Heart right ventricle (tissue), 16 donors: ENCODE data around the gene DALRD3. TPM values are rescaled to one million over a fixed set of nuclear protein-coding genes. Genes with fewer than 3 reads are reported as not detected.
"Not testable (repeated sequence)": the region's sequence is repeated elsewhere in the genome, so short reads cannot be mapped to it uniquely, and the experiment has no call there.

Experiments used
- ATAC-seq, 8 donors: fragments of 200-7000 bp; cut with Tn5 transposase; one replicate each; pipeline ENCODE4 v1.9.1; 2020; ENCODE audit warnings: mild to moderate bottlenecking in 8 of 8, moderate library complexity in 8 of 8, moderate number of reproducible peaks in 1 of 8
- DNase-seq, 2 donors: peaks; one replicate each; pipeline ENCODE4 v3.0.0-alpha.2; 2020
- H3K27ac ChIP-seq, 10 donors: fragments of 200-600 bp; sonication (generic) in 2 of 10; one replicate each; pipeline versions ENCODE4 v1.5.0 to v1.8.0; 2020 to 2022; ENCODE audit warnings: mild to moderate bottlenecking in 3 of 10
- H3K27me3 ChIP-seq, 7 donors: fragments of 200-600 bp; one replicate each; pipeline ENCODE4 v1.8.0; 2021 to 2022; ENCODE audit warnings: mild to moderate bottlenecking in 2 of 7
- H3K36me3 ChIP-seq, 9 donors: fragments of 200-600 bp; sonication (generic) in 1 of 9; one replicate each; pipeline versions ENCODE4 v1.5.0 to v1.8.0; 2020 to 2022; ENCODE audit warnings: mild to moderate bottlenecking in 2 of 9
- H3K4me1 ChIP-seq, 9 donors: fragments of 200-600 bp; sonication (generic) in 1 of 9; one replicate each; pipeline versions ENCODE4 v1.5.0 to v1.8.0; 2020 to 2022; ENCODE audit warnings: mild to moderate bottlenecking in 4 of 9
- H3K4me3 ChIP-seq, 10 donors: fragments of 200-600 bp; sonication (generic) in 2 of 10; one replicate each; pipeline versions ENCODE4 v1.5.0 to v1.8.0; 2020 to 2022; ENCODE audit warnings: mild to moderate bottlenecking in 7 of 10, moderate library complexity in 2 of 10
- H3K9me3 ChIP-seq, 11 donors: fragments of 200-600 bp in 10 of 11; sonication (generic) in 2 of 11; one replicate each; pipeline versions ENCODE4 v1.5.0 to v1.8.0; 2013 to 2022; ENCODE audit warnings: mild to moderate bottlenecking in 2 of 11, control low read depth in 1 of 11, moderate library complexity in 1 of 11
- WGBS, 2 donors: extraction: QIAGEN DNeasy Blood & Tissue Kit; methylation state at CpG; one replicate each; pipeline ENCODE4 v1.1.7; 2013; ENCODE audit warnings: inconsistent platforms in 1 of 2; 5-methylcytosine and 5-hydroxymethylcytosine counted together
- intact Hi-C, 10 donors: fragments of 100-400 bp; cut with DNase I; formaldehyde crosslinking; loops; one replicate each; pipeline versions ENCODE4 v1.11.1 to v1.14.2; 2022
- polyA plus RNA-seq, 2 donors: library from polyadenylated mRNA; stranded (reverse); fragments of 200-250 nt; gene quantifications; one replicate each; pipeline ENCODE4 v1.2.3, GENCODE V29; 2013
- total RNA-seq, 10 donors: library from RNA; stranded (reverse); fragmentation: NEBNext Ultra II Directional in 3 of 10; extraction: Animal tissue kit (Norgen Biotek cat#: 25700) in 3 of 10; gene quantifications; one replicate each; pipeline versions ENCODE4 v1.2.1 to v1.2.4, GENCODE V29; 2021 to 2023
- TF ChIP-seq, protein P1 (sequence below), 9 donors: fragments of 200-600 bp; sonication (generic) in 2 of 9; IDR thresholded peaks; one replicate each; pipeline versions ENCODE4 v1.5.0 to v1.8.0; 2021 to 2022; ENCODE audit warnings: antibody characterized with exemption in 9 of 9, mild to moderate bottlenecking in 5 of 9, moderate library complexity in 1 of 9
- donor health status: Arrhythmogenic right ventricular cardiomyopathy.
- donor health status: ischemic (EF 13 %, LVEDD 7.1; RV severe dilation, severe dysfunction).
- donor health status: healthy with polysubstance abuse.
- donor health status: DM: no; HTN: yes; CAD: no.
- donor health status: DM: no; HTN: no; CAD: no.
- donor health status: ischemic (EF 25% LVEDD 6.9; RV normal size, moderate dysfunction).
- donor health status: ischemic (EF 25% LVEDD 5.7; RV mildly dilated, moderate dysfunction).
- donor health status: healthy.
- donor health status: DM: yes; HTN: yes; CAD: no.
- donor health status: Ischemic cardiomyopathy.
- donor health status: ischemic (EF 35%, LVEDD 5.7; RV mildly dilated, moderate dysfunction).
- donor health status: nonischemic (EF 11% LVEDD 7.7; RV severe dilation, severe dysfunction).
- donor health status: DM: yes; HTN: yes; CAD: no.
- donor health status: PGD.
- donor health status: ischemic (EF 29% LVEDD 5.4; RV normal size, mild dysfunction).
- donor health status: nonischemic (EF 23%, LVEDD 6.1; RV moderate dilation, normal function).

The DALRD3 gene
- total and polyA plus RNA-seq, 12 donors, result 7.6 to 17.8 (median 14.8) TPM

DNA sequence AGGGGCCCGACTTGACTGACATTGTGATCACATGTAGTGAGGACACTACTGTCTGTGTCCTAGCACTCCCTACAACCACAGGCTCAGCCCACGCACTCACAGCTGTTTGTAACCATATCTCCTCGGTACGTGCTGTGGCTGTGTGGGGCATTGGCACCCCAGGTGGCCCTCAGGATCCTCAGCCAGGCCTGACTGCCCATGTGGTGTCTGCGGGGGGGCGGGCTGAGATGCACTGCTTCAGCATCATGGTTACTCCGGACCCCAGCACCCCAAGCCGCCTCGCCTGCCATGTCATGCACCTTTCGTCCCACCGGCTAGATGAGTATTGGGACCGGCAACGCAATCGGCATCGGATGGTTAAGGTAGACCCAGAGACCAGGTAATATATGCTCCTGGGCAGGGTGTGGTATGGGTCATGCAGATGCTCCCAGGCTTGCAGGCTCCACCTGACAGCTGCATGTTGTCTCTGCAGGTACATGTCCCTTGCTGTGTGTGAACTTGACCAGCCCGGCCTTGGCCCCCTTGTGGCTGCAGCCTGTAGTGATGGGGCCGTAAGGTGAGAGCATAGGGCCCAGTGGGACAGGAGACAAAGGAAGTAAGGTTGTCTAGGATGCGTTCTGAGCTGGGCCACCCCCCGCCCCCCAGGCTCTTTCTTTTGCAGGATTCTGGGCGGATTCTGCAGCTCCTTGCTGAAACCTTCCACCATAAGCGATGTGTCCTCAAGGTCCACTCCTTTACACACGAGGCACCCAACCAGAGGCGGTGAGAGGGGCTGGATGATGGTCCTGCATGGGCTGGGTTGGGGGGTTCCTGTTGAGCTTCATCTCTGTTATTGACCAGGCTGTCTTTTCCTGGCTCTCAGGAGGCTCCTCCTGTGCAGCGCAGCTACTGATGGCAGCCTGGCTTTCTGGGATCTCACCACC lies 4.4 kb downstream of the DALRD3 start:
- H3K27ac ChIP-seq, result peak overlapping the region in 1 of 10 donors; percentile 46
- TF ChIP-seq, protein P1, sequence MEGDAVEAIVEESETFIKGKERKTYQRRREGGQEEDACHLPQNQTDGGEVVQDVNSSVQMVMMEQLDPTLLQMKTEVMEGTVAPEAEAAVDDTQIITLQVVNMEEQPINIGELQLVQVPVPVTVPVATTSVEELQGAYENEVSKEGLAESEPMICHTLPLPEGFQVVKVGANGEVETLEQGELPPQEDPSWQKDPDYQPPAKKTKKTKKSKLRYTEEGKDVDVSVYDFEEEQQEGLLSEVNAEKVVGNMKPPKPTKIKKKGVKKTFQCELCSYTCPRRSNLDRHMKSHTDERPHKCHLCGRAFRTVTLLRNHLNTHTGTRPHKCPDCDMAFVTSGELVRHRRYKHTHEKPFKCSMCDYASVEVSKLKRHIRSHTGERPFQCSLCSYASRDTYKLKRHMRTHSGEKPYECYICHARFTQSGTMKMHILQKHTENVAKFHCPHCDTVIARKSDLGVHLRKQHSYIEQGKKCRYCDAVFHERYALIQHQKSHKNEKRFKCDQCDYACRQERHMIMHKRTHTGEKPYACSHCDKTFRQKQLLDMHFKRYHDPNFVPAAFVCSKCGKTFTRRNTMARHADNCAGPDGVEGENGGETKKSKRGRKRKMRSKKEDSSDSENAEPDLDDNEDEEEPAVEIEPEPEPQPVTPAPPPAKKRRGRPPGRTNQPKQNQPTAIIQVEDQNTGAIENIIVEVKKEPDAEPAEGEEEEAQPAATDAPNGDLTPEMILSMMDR (IDR thresholded peaks at IDR 0.05), result peak; percentile 14 to 54 (median 39)
- intact Hi-C loops, result no loop called here
- ATAC-seq (no peak), DNase-seq (no peak)
- no peaks in the 10 kb centered on the region for H3K27me3 ChIP-seq
- H3K36me3 ChIP-seq, result peaks cover 0 to 68% (median 20%) of the 10 kb centered on the region in 9 donors
- H3K9me3 ChIP-seq, result no peaks in the 10 kb centered on the region
- no peak overlapping the region for H3K4me3 ChIP-seq
- H3K4me1 ChIP-seq, result peaks cover 8 to 43% (median 25%) of the 10 kb centered on the region in 9 donors
- 86% methylated on average over 24 of the region's 24 CpGs for WGBS, 2 donors

- intact Hi-C loops, result no loop called here
- peaks cover 0 to 68% (median 20%) of the 10 kb centered on the region in 9 donors for H3K36me3 ChIP-seq
- no peaks in the 10 kb centered on the region for H3K27me3 ChIP-seq
- no peak overlapping the region for H3K4me3 ChIP-seq
- DNase-seq (no peak), ATAC-seq (no peak)
- 78 to 81% methylated on average over 19 of the region's 19 CpGs for WGBS, 2 donors
- peak overlapping the region in 8 of 10 donors; percentile 16 to 70 (median 48) for H3K27ac ChIP-seq
- TF ChIP-seq, protein P1 (IDR thresholded peaks at IDR 0.05), result no peak
- H3K9me3 ChIP-seq, result no peaks in the 10 kb centered on the region
- peaks cover 8 to 42% (median 27%) of the 10 kb centered on the region in 9 donors for H3K4me1 ChIP-seq
Measured at GRCh38 chr3:49013113-49013737, 5.2 kb downstream of the DALRD3 start.

DNA sequence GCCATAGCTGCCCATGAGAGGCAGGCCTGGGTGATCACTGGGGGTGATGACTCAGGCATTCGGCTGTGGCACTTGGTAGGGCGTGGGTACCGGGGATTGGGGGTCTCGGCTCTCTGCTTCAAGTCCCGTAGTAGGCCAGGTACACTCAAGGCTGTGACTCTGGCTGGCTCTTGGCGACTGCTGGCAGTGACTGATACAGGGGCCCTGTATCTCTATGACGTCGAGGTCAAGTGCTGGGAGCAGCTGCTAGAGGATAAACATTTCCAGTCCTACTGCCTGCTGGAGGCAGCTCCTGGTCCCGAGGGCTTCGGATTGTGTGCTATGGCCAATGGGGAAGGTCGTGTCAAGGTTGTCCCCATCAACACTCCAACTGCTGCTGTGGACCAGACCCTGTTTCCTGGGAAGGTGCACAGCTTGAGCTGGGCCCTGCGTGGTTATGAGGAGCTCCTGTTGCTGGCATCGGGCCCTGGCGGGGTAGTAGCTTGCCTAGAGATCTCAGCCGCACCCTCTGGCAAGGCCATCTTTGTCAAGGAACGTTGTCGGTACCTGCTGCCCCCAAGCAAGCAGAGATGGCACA lies 5.9 kb downstream of the DALRD3 start:
- no peak for DNase-seq
- 47 to 56% methylated on average over 17 of the region's 17 CpGs for WGBS, 2 donors
- TF ChIP-seq, protein P1 (IDR thresholded peaks at IDR 0.05), result no peak
- Histone ChIP-seq H3K4me1 (peaks cover 7 to 41% (median 28%) of the 10 kb centered on the region in 9 donors), H3K4me3 (no peak overlapping the region), H3K9me3 (no peaks in the 10 kb centered on the region), H3K27me3 (no peaks in the 10 kb centered on the region), H3K36me3 (peaks cover 0 to 68% (median 20%) of the 10 kb centered on the region in 9 donors), H3K27ac (peak overlapping the region in 8 of 10 donors; percentile 16 to 70 (median 48))
- intact Hi-C loops, result no loop called here
- peak in 5 of 8 donors; percentile 1 to 21 (median 12) for ATAC-seq

- WGBS, 2 donors, result 65 to 71% methylated on average over 3 of the region's 3 CpGs
- no peak for DNase-seq
- ATAC-seq, result no peak
- TF ChIP-seq, protein P1 (IDR thresholded peaks at IDR 0.05), result no peak
- no peak overlapping the region for H3K4me3 ChIP-seq
- H3K9me3 ChIP-seq, result no peaks in the 10 kb centered on the region
- no peaks in the 10 kb centered on the region for H3K27me3 ChIP-seq
- H3K36me3 ChIP-seq, result peaks cover 0 to 48% (median 2%) of the 10 kb centered on the region in 9 donors
- no peak overlapping the region for H3K27ac ChIP-seq
- peaks cover 9 to 45% (median 30%) of the 10 kb centered on the region in 9 donors for H3K4me1 ChIP-seq
- intact Hi-C loops, result no loop called here
Measured at GRCh38 chr3:49009396-49009795, 9.0 kb downstream of the DALRD3 start.

- 83 to 87% methylated on average over 5 of the region's 5 CpGs for WGBS, 2 donors
- peaks cover 9 to 45% (median 30%) of the 10 kb centered on the region in 9 donors for H3K4me1 ChIP-seq
Measured at GRCh38 chr3:49008627-49009026, 9.8 kb downstream of the DALRD3 start.

More at GRCh38 chr3:49008627-49009026, 9.8 kb downstream of the DALRD3 start:
- ATAC-seq, DNase-seq, H3K27me3 ChIP-seq, intact Hi-C loops, H3K9me3 ChIP-seq: not testable (repeated sequence)
- Histone ChIP-seq H3K36me3 (peaks cover 0 to 44% (median 0%) of the 10 kb centered on the region in 9 donors), H3K4me3 (peak overlapping the region in 4 of 10 donors; percentile 55 to 80 (median 67)), H3K27ac (peak overlapping the region in 9 of 10 donors; percentile 80 to 97 (median 92))
